Cardiac muscle cell (in vitro differentiated cells and primary cell): ENCODE results near the gene TMEM14B. TPM values are rescaled to one million over a fixed set of nuclear protein-coding genes. Genes with fewer than 3 reads are reported as not detected.

ENCODE experiments used
- DNase-seq, 2 donors: peaks; one replicate each; pipeline versions ENCODE4 v3.0.0 to v3.0.0-alpha.2; 2010 to 2017; ENCODE audit warnings: low read depth in 1 of 2, low spot score in 1 of 2
- H3K27ac ChIP-seq: fragments of 200-600 bp; sonication (generic); 2 replicates; pipeline ENCODE4 v1.5.1; 2016
- H3K27me3 ChIP-seq: fragments of 200-600 bp; sonication (generic); 2 replicates; pipeline ENCODE4 v1.6.0; 2016; ENCODE audit warnings: control low read depth
- H3K36me3 ChIP-seq: fragments of 200-600 bp; sonication (generic); 2 replicates; pipeline ENCODE4 v1.5.1; 2016; ENCODE audit warnings: control low read depth
- H3K4me1 ChIP-seq: fragments of 200-600 bp; sonication (generic); 2 replicates; pipeline ENCODE4 v1.8.1; 2017; ENCODE audit warnings: low read depth, mild to moderate bottlenecking, mixed run types
- H3K4me3 ChIP-seq: fragments of 200-600 bp; sonication (generic); 2 replicates; pipeline ENCODE4 v1.5.1; 2016; ENCODE audit warnings: mild to moderate bottlenecking
- H3K9me3 ChIP-seq: fragments of 200-600 bp; sonication (generic); 2 replicates; pipeline ENCODE4 v1.5.1; 2017; ENCODE audit warnings: low read depth, mild to moderate bottlenecking, control low read depth
- polyA plus RNA-seq: library from polyadenylated mRNA; unstranded; fragments of >200 nt; fragmentation: Nextera tagmentation; extraction: Ambion mirVana; gene quantifications from 2 replicates; pipeline ENCODE4 v1.2.1, GENCODE V29; 2016
- total RNA-seq: library from RNA; depleted of rRNA; stranded (reverse); fragments of >200 nt; gene quantifications from 2 replicates; pipeline ENCODE4 v1.2.3, GENCODE V29; 2016
- TF ChIP-seq, protein P1 (sequence below): IDR thresholded peaks from 2 replicates; pipeline ENCODE4 v1.5.1; 2012; ENCODE audit warnings: low read depth, mild to moderate bottlenecking, low read length

TMEM14B gene
- total and polyA plus RNA-seq, 2 experiments from 2014 or later, result 77.0 to 381 TPM

DNA sequence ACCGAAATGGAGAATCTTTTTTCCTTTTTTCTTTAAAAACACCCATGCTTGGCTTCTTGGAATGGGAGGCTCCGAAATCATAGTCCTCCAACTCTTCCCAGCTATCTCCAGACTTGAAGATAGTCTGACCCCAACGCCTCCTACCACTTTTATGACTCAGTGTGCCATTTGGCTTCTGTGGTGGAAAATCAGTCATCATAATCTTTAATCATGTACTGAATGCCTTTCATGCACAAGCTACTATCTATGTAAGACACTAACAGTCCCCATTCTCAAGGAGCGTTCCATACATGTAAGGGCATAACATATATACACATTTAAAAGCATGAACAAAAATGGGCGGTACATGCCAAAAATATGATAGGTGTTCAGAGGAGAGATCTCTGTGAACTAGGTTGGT is 44.1 kb downstream of the TMEM14B start:
- Histone ChIP-seq H3K27ac (no peak overlapping the region), H3K9me3 (no peaks in the 10 kb centered on the region), H3K36me3 (no peaks in the 10 kb centered on the region), H3K27me3 (no peaks in the 10 kb centered on the region), H3K4me3 (no peak overlapping the region), H3K4me1 (no peaks in the 10 kb centered on the region)
- DNase-seq, result no peak
- TF ChIP-seq, protein P1, sequence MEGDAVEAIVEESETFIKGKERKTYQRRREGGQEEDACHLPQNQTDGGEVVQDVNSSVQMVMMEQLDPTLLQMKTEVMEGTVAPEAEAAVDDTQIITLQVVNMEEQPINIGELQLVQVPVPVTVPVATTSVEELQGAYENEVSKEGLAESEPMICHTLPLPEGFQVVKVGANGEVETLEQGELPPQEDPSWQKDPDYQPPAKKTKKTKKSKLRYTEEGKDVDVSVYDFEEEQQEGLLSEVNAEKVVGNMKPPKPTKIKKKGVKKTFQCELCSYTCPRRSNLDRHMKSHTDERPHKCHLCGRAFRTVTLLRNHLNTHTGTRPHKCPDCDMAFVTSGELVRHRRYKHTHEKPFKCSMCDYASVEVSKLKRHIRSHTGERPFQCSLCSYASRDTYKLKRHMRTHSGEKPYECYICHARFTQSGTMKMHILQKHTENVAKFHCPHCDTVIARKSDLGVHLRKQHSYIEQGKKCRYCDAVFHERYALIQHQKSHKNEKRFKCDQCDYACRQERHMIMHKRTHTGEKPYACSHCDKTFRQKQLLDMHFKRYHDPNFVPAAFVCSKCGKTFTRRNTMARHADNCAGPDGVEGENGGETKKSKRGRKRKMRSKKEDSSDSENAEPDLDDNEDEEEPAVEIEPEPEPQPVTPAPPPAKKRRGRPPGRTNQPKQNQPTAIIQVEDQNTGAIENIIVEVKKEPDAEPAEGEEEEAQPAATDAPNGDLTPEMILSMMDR, result no peak

- DNase-seq, result no peak
- no peak overlapping the region for H3K27ac ChIP-seq
- H3K9me3 ChIP-seq, result no peaks in the 10 kb centered on the region
- no peaks in the 10 kb centered on the region for H3K36me3 ChIP-seq
- H3K27me3 ChIP-seq, result no peaks in the 10 kb centered on the region
- no peaks in the 10 kb centered on the region for H3K4me1 ChIP-seq
- no peak overlapping the region for H3K4me3 ChIP-seq
- TF ChIP-seq, protein P1, result no peak
Measured at GRCh38 chr6:10792101-10792500, 44.5 kb downstream of the TMEM14B start.

DNA sequence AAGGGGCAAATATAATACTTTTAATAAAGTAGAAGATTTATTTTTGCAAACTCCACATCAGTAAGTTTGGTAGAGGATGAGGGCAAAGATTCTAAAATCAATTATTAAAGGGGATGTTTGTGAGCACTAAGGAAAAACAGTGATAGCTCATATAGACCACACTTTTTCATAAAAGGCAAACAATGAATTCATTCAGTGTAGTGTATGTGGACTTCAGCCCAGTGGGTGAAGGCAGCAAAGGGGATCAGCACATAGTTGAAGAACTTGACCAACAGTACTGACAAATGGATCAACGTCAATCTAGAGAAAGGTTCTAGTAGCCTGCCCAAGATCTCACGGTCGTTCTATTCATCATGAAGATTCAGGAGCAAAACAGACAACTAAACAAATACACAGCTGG is 45.4 kb downstream of the TMEM14B start:
- H3K36me3 ChIP-seq, result no peaks in the 10 kb centered on the region
- no peaks in the 10 kb centered on the region for H3K4me1 ChIP-seq
- TF ChIP-seq, protein P1, result no peak

DNA sequence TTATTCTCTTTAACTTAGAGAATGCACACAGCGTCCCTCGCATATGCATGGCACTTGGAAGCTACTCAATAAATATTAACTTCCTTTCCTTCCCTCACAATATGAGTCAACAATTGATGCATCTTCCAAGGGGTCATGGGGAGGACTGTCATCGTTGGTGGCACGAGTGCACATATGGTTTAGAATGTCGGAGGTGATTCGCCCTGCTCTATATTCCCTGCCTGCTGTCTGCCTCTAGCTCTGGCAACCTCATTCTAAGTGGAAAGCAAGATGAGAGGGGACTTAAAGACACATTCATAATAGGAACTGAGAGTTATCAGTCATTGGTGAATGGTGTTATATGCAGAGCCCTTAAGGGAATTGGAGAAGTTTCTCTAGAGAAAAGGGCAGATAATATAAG is 46.1 kb downstream of the TMEM14B start:
- H3K36me3 ChIP-seq, result no peaks in the 10 kb centered on the region
- no peaks in the 10 kb centered on the region for H3K27me3 ChIP-seq
- no peak overlapping the region for H3K27ac ChIP-seq
- TF ChIP-seq, protein P1, result no peak
- H3K4me3 ChIP-seq, result no peak overlapping the region
- no peaks in the 10 kb centered on the region for H3K9me3 ChIP-seq
- DNase-seq, result no peak
- no peaks in the 10 kb centered on the region for H3K4me1 ChIP-seq

More for the DNA sequence above, 45.4 kb downstream of the TMEM14B start:
- no peak for DNase-seq
- no peak overlapping the region for H3K4me3 ChIP-seq
- no peak overlapping the region for H3K27ac ChIP-seq
- H3K27me3 ChIP-seq, result no peaks in the 10 kb centered on the region
- no peaks in the 10 kb centered on the region for H3K9me3 ChIP-seq

GRCh38 chr6:10794239-10794638 is 46.6 kb downstream of the TMEM14B start:
- Histone ChIP-seq H3K36me3 (no peaks in the 10 kb centered on the region), H3K4me3 (no peak overlapping the region), H3K27ac (no peak overlapping the region), H3K27me3 (no peaks in the 10 kb centered on the region), H3K9me3 (no peaks in the 10 kb centered on the region), H3K4me1 (no peaks in the 10 kb centered on the region)
- DNase-seq, result no peak
- TF ChIP-seq, protein P1, result no peak

DNA sequence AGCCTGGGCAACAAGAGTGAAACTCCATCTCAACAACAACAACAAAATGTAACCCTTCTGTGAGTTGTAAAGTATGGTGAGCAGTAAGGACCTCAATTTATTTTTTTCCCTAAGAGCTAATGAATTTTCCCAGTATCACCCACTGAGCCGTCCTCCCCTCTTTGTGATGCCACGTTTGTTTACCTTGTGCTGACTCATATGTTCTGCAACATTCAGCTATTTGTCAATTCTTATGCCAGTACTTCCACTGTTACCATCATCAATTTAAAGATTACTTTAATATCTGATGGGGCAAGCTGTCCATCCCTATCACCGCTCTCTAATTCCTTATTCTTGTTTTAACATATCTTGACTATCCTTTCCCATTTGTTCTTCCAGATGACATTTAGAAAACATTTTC is 53.2 kb downstream of the TMEM14B start:
- DNase-seq, result peak in 1 of 2 donors; percentile 11
- Histone ChIP-seq H3K9me3 (no peaks in the 10 kb centered on the region), H3K27ac (no peak overlapping the region), H3K4me3 (no peak overlapping the region), H3K27me3 (no peaks in the 10 kb centered on the region), H3K4me1 (no peaks in the 10 kb centered on the region), H3K36me3 (no peaks in the 10 kb centered on the region)
- TF ChIP-seq, protein P1, result no peak
